ENCODE data around the gene ADPRS.

The ADPRS gene

DNA sequence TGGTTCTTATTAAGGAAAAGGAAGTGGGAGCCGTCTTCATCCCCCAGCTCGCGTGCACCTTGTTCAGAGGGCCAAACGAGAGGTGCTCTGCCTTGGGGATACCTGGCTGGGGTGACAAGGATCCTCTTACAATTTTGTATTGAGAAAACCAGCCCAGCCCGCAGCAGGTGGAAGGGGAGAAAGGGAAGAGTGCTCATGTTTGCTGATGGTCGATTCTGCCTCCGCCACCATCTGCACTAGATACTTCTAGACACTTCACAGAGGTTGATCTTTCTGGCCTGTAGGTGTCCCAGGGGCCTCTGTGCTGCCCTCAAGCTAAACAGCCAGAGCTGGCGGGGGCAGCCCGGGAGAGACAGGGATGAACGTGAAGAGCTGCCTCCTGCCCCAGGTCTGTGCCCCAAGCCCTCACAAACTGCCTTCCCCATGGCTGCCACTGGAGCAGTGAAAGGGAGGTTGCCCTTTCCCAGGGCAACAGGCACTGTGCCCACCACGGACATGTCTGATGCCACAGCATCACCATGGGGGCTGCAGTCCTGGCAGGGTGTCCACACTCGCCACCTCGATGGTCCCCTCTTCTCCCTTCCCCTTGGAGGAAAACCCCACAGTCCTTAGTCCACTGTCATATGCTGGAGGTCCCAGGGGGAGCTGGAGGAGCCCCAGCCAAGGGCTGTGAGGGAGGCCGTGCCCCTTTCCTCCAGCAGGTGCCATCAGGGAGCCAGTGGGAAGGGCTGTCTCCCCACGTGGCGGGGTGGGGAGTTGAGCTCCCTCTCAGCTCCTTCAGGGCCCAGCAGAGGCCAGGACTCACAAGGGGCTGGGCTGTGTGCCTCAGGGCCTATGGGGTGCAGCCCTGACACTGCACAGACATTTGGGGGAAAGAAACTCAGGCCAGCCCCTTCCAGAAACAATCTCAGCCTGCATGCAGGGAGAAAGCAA is 8.1 kb downstream of the ADPRS start:
- H3K9me3 ChIP-seq (ENCODE audit: insufficient read depth, low read depth, low read length), result no peaks in the 10 kb centered on the region
- no peaks in the 10 kb centered on the region for H3F3A ChIP-seq (ENCODE audit: low read depth)
- peaks cover 11% of the 10 kb centered on the region; the same call in 1 of the 2 replicates for H3K79me2 ChIP-seq (ENCODE audit: insufficient read depth, low read length)
- H3K4me1 ChIP-seq (ENCODE audit: insufficient read depth, low read length, poor library complexity, severe bottlenecking), result no peaks in the 10 kb centered on the region
- peaks cover 16% of the 10 kb centered on the region; the same call in 1 of the 2 replicates for H3K36me3 ChIP-seq (ENCODE audit: insufficient read depth, low read length)
- no peak overlapping the region for H2AFZ ChIP-seq (ENCODE audit: low read length)
- no peak overlapping the region for H3K4me3 ChIP-seq (ENCODE audit: low read length, poor library complexity, severe bottlenecking)
- no peaks in the 10 kb centered on the region for H4K20me1 ChIP-seq (ENCODE audit: insufficient read depth, low read length, poor library complexity, severe bottlenecking)
- no peaks in the 10 kb centered on the region for H3K27me3 ChIP-seq (ENCODE audit: insufficient read depth, low read length, poor library complexity, severe bottlenecking)
- H3K9ac ChIP-seq (ENCODE audit: low read depth, low read length, poor library complexity, severe bottlenecking), result no peak overlapping the region
- no peaks in the 10 kb centered on the region for H3K9me2 ChIP-seq (replicated peaks; ENCODE audit: low read depth, low read length)
- H3K4me2 ChIP-seq (ENCODE audit: low read depth, low read length, poor library complexity, severe bottlenecking), result no peak overlapping the region
- TF ChIP-seq, protein P1, sequence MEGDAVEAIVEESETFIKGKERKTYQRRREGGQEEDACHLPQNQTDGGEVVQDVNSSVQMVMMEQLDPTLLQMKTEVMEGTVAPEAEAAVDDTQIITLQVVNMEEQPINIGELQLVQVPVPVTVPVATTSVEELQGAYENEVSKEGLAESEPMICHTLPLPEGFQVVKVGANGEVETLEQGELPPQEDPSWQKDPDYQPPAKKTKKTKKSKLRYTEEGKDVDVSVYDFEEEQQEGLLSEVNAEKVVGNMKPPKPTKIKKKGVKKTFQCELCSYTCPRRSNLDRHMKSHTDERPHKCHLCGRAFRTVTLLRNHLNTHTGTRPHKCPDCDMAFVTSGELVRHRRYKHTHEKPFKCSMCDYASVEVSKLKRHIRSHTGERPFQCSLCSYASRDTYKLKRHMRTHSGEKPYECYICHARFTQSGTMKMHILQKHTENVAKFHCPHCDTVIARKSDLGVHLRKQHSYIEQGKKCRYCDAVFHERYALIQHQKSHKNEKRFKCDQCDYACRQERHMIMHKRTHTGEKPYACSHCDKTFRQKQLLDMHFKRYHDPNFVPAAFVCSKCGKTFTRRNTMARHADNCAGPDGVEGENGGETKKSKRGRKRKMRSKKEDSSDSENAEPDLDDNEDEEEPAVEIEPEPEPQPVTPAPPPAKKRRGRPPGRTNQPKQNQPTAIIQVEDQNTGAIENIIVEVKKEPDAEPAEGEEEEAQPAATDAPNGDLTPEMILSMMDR (conservative IDR thresholded peaks at IDR 0.05; ENCODE audit: low read length), result peak; percentile 37; the same call in 1 of the 2 replicates
- TF ChIP-seq EZH2phosphoT487 (IDR thresholded peaks at IDR 0.05; ENCODE audit: borderline replicate concordance), result no peak

DNA sequence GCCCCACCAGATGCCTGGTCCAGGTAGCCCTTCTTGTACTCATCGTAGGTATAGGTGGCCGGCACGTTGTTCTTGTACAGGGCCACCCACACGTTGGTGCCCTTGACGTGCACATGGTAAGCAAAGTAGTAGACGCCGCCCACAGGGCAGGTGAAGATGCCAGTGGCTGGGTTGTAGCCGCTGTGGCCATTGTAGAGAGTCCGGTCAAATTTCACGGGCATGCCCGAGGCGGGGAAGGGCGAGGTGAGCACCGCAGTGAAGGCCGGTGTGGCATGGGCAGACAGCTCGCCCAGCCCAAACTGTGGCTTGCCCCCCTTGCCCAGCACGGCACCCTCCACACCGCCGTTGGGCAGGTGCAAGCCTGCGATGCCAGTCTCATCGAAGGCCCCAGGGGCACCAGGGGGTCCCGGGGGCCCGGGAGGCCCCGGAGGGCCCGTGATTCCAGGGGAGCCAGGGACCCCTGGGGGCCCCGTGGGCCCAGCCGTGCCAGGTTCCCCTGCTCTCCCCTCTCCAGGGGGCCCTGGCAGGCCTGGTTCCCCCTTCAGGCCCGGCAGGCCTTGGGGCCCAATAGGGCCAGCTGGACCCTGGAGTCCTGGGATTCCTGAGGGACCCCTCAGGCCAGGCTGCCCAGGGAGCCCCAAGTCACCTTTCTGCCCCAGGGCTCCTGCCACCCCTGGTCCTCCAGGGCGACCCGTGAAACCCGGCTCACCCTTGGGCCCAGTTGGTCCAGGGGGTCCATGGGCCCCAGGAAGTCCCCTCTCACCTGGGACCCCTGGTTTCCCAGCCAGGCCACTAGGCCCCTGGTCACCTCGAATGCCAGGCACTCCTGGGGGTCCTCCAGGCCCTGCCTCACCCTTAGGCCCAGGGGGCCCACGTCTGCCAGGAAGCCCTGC is 9.2 kb downstream of the ADPRS start:
- H2AFZ ChIP-seq (ENCODE audit: low read length), result no peak overlapping the region

More for the DNA sequence above, 9.2 kb downstream of the ADPRS start:
- Histone ChIP-seq H3K9me3 (ENCODE audit: insufficient read depth, low read depth, low read length) (no peaks in the 10 kb centered on the region), H3K4me3 (ENCODE audit: low read length, poor library complexity, severe bottlenecking) (no peak overlapping the region), H3K27me3 (ENCODE audit: insufficient read depth, low read length, poor library complexity, severe bottlenecking) (no peaks in the 10 kb centered on the region), H3F3A (ENCODE audit: low read depth) (no peaks in the 10 kb centered on the region), H3K9me2 (replicated peaks; ENCODE audit: low read depth, low read length) (no peaks in the 10 kb centered on the region), H4K20me1 (ENCODE audit: insufficient read depth, low read length, poor library complexity, severe bottlenecking) (no peaks in the 10 kb centered on the region), H3K79me2 (ENCODE audit: insufficient read depth, low read length) (no peaks in the 10 kb centered on the region), H3K36me3 (ENCODE audit: insufficient read depth, low read length) (peaks cover 8% of the 10 kb centered on the region; the same call in 1 of the 2 replicates), H3K9ac (ENCODE audit: low read depth, low read length, poor library complexity, severe bottlenecking) (no peak overlapping the region), H3K4me2 (ENCODE audit: low read depth, low read length, poor library complexity, severe bottlenecking) (no peak overlapping the region), H3K4me1 (ENCODE audit: insufficient read depth, low read length, poor library complexity, severe bottlenecking) (no peaks in the 10 kb centered on the region)
- TF ChIP-seq, protein P1 (conservative IDR thresholded peaks at IDR 0.05; ENCODE audit: low read length), result no peak
- TF ChIP-seq EZH2phosphoT487 (IDR thresholded peaks at IDR 0.05; ENCODE audit: borderline replicate concordance), result no peak

Data from Loucy (cell line).